Measurements from ENCODE around the gene ZNF555.
"Not testable (repeated sequence)": the region's sequence is repeated elsewhere in the genome, so short reads cannot be mapped to it uniquely, and the experiment has no call there.

ZNF555 gene

DNA sequence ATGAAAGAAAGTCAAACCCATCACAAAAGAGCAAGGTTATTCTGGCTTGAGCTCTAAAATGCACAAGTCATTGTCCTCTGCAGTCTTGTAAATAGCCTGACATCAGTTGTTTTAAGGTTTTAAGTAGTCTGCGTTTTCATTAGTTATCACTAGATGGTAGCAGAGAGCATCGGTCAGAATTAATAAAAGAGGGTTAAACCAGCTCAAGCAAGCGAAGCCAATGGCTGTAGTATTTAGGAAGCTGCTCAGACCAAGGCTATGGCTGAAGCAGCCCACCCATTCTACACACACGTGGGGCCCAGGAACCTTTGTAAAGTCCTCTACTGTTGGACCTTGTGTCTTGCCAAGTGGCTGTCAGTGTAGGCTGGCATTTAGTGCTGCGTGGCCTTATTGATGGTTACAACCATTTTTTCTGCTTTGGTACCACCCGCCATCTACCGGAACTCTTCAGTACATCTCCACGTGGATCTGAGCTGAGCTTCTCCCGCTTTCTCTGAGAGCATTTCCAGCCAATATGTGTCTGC, 46.2 kb downstream of the ZNF555 start:
- TF ChIP-seq CTCF (IDR thresholded peaks at IDR 0.05; ENCODE audit: low read depth, low read length, missing control alignments), result peak; percentile 61
- peak; percentile 53 for DNase-seq (ENCODE audit: low read depth)
- no peak overlapping the region for H3K4me3 ChIP-seq (ENCODE audit: low read depth, low read length)
- in situ Hi-C loops (cut with HindIII; ENCODE audit: low sequenced_read_pairs), result no loop called here

GRCh38 chr19:2888731-2889224, 47.5 kb downstream of the ZNF555 start:
- in situ Hi-C loops (cut with HindIII; ENCODE audit: low sequenced_read_pairs), result no loop called here
- no peak for TF ChIP-seq CTCF (IDR thresholded peaks at IDR 0.05; ENCODE audit: low read depth, low read length, missing control alignments)
- no peak overlapping the region for H3K4me3 ChIP-seq (ENCODE audit: low read depth, low read length)
- no peak for DNase-seq (ENCODE audit: low read depth)

- H3K4me3 ChIP-seq (ENCODE audit: low read depth, low read length); in situ Hi-C loops (cut with HindIII; ENCODE audit: low sequenced_read_pairs); DNase-seq (ENCODE audit: low read depth): not testable (repeated sequence)
These were observed 49.3 kb downstream of the ZNF555 start for GRCh38 chr19:2890531-2890930.

DNA sequence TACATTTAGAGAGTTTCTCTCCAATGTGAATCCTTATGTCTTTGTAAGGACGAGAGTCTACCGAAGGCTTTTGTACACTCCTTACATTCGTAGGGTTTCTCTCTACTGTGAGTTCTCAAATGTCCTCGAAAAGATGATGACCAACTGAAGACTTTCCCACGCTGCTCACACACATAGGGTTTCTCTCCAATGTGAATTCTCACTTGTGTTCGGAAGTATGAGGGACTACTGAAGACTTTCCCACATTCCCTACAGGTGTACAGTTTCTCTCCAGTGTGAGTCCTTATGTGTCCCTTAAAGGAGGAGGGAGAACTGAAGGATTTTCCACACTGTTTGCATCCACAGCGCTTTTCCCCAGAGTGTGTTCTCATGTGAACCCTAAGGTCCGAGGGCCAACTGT, 55.4 kb downstream of the ZNF555 start:
- in situ Hi-C loops (cut with HindIII; ENCODE audit: low sequenced_read_pairs), result no loop called here

GRCh38 chr19:2900296-2901252, 59.3 kb downstream of the ZNF555 start, which contains the start of gene ZNF57:
TSS of gene ZNF57 (plus strand) at chr19:2900928. CDS start at chr19:2901046, 118 bp downstream.
- peak; percentile 98 for DNase-seq (ENCODE audit: low read depth)
- no peak for TF ChIP-seq CTCF (IDR thresholded peaks at IDR 0.05; ENCODE audit: low read depth, low read length, missing control alignments)
- in situ Hi-C loops (cut with HindIII; ENCODE audit: low sequenced_read_pairs), result no loop called here
- peak within 1 kb of the TSS; percentile 88 for H3K4me3 ChIP-seq (ENCODE audit: low read depth, low read length)

More for the DNA sequence above, 55.4 kb downstream of the ZNF555 start:
- no peak for DNase-seq (ENCODE audit: low read depth)
- TF ChIP-seq CTCF (IDR thresholded peaks at IDR 0.05; ENCODE audit: low read depth, low read length, missing control alignments), result no peak
- H3K4me3 ChIP-seq (ENCODE audit: low read depth, low read length), result no peak overlapping the region

GRCh38 chr19:2902590-2903218, 61.4 kb downstream of the ZNF555 start:
- in situ Hi-C loops (cut with HindIII; ENCODE audit: low sequenced_read_pairs), result no loop called here
- DNase-seq (ENCODE audit: low read depth), result no peak
- no peak for TF ChIP-seq CTCF (IDR thresholded peaks at IDR 0.05; ENCODE audit: low read depth, low read length, missing control alignments)
- no peak overlapping the region for H3K4me3 ChIP-seq (ENCODE audit: low read depth, low read length)

- H3K4me3 ChIP-seq (ENCODE audit: low read depth, low read length); in situ Hi-C loops (cut with HindIII; ENCODE audit: low sequenced_read_pairs); DNase-seq (ENCODE audit: low read depth): not testable (repeated sequence)
These were observed 62.1 kb downstream of the ZNF555 start for GRCh38 chr19:2903326-2903725.

Data from astrocyte of the cerebellum (primary cell).